Activated CD8-positive, alpha-beta memory T cell treated with anti-CD3 and anti-CD28 coated beads for 36 hours (primary cell): Measurements from ENCODE around the gene CEP128. TPM values are rescaled to one million over a fixed set of nuclear protein-coding genes. Genes with fewer than 3 reads are reported as not detected.

Experiments
- CTCF ChIA-PET: fragments of 350-600 bp; sonication (Branson Sonifier 250); formaldehyde crosslinking; loops from one replicate; lab custom pipeline; 2021; ENCODE audit warnings: antibody characterized with exemption; lab: Charles Lee
- POLR2A ChIA-PET: fragments of 350-600 bp; sonication (Branson Sonifier 250); formaldehyde crosslinking; loops from one replicate; lab custom pipeline; 2021; ENCODE audit warnings: antibody characterized with exemption; lab: Charles Lee
- total RNA-seq, 2 experiments: library from RNA; stranded (reverse); gene quantifications; one replicate each; pipeline ENCODE4 v1.2.3, GENCODE V29; 2021

CEP128 gene
- total RNA-seq, 2 experiments from 2014 or later: 18.0 to 19.7 TPM

DNA sequence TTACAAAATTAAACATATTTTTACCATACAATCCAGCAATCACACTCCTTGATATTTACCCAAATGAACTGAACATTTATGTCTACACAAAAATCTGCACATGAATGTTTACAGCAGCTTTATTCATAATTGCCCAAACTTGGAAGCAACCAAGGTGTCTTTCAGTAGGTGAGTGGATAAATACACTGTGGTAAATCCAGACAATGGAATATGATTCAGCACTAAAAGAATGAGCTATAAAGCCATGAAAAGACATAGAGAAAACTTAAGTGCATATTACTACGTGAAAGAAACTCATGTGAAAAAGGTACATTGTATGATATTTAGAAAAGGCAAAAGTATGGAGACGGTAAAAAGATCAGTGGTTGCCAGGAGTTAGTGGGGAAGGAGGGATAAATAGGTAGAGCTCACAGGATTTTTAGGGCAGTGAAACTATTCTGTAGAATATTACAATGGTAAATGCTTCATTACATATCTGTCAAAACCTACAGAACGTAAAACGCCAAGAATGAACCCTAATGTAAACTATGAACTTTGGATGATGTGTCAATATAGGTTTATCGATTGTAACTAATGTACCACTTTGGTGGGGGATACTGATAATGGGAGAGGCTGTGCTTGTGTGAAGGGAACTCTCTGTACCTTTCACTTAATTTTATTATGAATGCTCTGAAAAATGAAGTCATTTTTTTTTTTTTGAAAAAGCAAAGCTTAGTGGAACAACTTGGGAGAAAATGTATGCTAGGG is 295.7 kb downstream of the CEP128 start:
- CTCF ChIA-PET: no interaction called here

GRCh38 chr14:80644826-80645225 is 296.7 kb downstream of the CEP128 start:
- ChIA-PET POLR2A (no interaction called here), CTCF (no interaction called here)

More for the DNA sequence above, 295.7 kb downstream of the CEP128 start:
- POLR2A ChIA-PET: no interaction called here

DNA sequence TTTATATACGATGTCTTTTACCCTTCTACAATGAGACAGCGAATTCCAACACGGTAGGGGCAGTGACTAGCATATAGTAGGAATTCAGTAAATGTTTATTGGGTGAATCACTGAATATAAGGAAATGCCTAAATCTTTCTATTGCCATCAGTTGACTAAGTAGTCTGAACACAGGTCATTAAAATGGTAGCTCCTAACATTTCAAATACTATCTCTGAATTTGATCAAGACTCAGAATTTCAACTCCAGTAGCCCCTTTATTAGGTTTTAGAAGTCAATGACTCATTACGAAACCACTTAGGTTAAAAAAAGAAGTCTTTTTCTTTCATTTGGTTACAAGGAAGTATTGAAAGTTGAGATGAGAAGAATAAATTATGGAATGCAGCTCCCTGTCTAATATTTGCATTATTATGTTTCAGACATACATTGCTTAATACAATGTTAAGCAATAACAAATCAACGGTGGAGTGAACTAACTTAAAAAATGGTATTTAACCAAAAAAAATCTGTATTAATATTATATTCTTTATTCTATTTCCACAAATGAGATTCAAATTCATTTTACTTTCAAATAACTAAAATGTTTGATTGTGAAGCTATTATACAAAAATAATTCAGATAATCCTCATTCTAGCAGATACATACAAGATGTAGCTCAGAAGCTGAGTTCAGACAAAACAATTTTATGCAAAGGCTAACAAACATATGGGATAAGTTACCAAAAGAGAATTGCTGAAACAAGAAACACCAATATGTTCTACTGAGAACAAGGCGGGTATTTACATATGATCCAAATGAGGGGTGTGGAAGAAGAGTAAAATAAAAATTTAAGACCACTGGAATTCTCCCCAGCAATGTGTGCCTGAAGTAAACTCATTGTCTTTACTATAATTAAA is 302.7 kb downstream of the CEP128 start:
- POLR2A ChIA-PET: no interaction called here
- CTCF ChIA-PET: no interaction called here

DNA sequence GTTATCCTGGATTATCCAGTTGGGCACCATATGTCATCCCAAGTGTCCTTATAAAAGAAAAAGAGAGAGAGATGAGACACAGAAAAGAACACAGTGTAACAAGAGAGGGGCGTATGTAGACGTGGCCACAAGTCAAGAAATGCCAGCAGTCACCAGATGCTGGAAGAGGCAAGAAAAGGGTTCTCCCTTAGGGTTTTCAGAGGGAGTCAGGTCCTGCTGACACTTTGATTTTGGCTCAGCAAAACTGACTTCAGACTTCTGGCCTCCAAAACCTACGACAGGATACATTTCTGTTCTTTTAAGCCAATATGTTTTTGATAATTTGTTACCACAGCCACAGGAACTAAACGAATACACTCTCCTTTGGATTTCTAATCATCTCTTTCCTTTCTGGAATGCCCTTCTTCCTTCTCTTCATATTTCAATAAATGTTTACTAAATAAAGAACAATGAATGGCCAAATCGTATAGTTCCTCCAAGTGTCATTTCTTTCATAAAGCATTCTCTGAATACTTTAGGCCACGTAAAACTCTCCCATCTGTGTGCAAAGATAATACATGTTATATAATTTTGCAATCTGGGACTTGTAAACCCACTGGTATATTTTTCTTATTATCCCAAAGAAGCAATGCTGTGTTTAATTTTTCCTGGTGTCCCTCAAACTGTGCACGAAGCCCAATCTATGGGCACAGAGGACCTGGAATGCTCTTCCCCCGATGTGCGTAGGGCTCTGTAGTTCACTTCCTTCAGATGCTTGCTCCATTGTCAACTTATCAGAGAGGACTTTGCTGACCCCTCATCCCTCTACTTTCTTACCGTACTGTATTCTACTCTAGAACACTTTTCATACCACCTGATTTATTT is 303.6 kb downstream of the CEP128 start:
- ChIA-PET POLR2A (no interaction called here), CTCF (no interaction called here)

DNA sequence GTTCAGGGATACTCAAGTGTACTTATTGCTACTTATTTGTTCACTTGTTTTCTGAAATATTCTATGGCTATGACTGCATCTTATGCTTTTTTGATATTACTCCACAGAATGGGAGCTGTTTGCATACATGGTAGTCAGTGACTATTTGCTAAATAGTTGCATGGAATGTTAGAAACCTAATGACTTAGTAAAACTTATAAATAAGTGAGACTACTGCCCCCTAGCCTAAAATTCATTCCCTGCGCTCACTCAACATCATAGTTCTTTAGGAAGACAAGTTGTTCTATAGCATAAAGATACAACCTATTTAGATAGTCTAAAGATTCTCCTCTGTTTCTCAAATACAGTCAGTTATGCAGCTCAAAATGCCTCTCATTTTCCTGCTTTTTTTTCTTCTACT is 305.5 kb downstream of the CEP128 start:
- ChIA-PET CTCF (no interaction called here), POLR2A (no interaction called here)

GRCh38 chr14:80634106-80634758 is 307.3 kb downstream of the CEP128 start:
- ChIA-PET POLR2A (no interaction called here), CTCF (no interaction called here)

DNA sequence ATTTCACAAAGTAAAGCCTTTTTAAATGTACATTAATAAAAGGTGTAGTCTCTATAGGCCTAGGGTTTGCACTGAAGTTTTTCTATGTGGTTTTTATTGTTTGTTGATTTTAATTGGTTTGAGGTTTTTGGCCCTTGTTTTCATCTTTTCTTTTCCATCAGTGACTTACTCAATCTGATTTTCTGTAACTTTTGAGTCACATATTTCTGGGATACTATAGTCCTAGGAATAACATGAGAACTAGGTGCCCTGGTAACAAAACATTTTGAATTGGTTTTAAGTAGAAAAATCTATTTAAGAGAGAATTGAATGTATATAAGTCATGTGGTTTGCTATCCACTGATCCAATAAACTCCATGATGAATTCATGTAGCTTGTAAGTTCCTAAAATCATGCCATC is 311.9 kb downstream of the CEP128 start:
- ChIA-PET CTCF (no interaction called here), POLR2A (no interaction called here)

DNA sequence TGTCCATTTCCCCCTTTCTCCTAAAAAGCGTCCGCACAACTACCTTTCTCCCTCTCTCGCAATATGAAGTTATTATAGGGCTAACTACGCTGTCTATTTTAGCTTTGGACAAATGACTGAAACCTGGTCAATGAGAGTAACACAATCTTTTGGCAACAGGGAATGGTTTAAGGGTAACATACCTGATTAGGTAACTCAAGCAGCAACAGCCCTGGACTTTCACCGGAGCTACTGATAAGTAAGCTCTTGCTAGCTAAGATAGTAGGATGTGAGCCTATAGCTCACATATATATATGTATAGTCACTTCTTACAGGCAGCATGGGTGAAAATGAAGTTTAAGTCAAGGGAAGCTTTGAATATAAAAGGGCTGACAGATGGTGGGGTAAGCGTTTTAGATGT is 313.0 kb downstream of the CEP128 start:
- ChIA-PET CTCF (no interaction called here), POLR2A (no interaction called here)

GRCh38 chr14:80627745-80628144 is 313.8 kb downstream of the CEP128 start:
- POLR2A ChIA-PET: no interaction called here
- CTCF ChIA-PET: no interaction called here

DNA sequence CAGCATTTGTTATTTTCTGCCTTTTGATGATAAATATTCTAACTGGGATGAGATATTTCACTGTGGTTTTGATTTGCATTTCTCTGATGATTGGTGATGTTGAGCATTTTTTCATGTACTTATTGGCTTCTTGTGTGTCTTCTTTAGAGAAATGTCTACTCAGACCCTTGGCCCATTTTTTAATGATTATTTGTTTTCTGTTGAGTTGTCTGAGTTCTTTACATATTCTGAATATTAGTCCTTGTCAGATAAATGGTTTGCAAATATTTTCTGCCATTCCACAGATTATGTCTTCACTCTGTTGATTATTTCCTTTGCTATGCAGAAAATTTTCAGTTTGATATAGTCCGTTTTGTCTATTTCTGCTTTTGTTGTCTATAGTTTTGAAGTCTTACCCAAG is 317.0 kb downstream of the CEP128 start:
- ChIA-PET POLR2A (no interaction called here), CTCF (interaction anchor here (0.6 kb wide), 1 partner anchor 11 kb away, joined by 3 read pairs; no protein-coding TSS in a partner anchor)

- CTCF ChIA-PET: no interaction called here
- POLR2A ChIA-PET: interaction anchor here (0.8 kb wide), 1 partner anchor 164 kb away, joined by 3 read pairs; no protein-coding TSS in a partner anchor
Measured at GRCh38 chr14:80621701-80622100, 319.8 kb downstream of the CEP128 start.

DNA sequence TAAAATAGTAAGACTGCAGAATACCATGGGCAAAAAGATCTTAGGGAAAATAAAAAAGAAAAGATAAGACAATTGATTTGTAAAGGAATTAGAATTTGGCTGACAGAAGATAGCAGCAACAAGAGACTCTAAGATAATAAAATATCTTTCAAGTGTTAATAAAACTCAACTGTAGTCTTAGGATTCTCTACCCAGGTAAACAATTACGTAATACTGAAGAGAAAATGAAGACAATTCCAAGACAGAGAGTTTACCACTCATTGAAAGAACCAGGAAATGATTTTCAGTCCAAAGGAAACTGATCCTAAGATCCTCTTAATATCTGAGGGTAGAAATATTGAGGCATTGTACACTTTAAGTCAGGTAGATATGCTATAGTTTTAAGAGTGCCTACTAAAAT is 321.1 kb downstream of the CEP128 start:
- ChIA-PET POLR2A (no interaction called here), CTCF (no interaction called here)

DNA sequence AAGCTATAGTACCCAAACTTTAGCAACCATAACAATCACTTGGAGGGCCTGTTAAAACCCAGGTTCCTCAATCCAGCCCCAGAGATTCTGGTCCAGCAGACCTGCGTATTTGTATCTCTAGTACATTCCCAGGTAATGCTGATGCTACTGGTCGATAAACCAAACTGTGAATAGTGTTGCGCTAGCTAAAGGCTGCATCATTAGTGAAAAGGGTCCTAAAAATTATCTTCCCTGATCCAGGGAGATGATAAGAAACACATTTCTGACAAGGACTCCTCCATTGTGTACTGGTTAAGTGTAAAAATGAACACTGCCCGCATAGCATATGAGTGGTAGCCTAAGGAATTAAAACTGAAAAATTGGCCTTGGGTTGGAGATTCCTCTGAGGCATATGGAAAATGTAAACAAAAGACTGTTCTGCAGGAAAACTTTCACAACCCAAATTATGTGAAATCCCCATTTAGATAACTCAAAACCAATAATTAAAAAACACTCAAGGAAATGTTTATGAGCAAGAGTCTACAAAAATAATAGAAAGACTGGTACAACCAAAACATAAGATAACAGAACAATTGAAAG is 322.7 kb downstream of the CEP128 start:
- ChIA-PET CTCF (no interaction called here), POLR2A (no interaction called here)

DNA sequence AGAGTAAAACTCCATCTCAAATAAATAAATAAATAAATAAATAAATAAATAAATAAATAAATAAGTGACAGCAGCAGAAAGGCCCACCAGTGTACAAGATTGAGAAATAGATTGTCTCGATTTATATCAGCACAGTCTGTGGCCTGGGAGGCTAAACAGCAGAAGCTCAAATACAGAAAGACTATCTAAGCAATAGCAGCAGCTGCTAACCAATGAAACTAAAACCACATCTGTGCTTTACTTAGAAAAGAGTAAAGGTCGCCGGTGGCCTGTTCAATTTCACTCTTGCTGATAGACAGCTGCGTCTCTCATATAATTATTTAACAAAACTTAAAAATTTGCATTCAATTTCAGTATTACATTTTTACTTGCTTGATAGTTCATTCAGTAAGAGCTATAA is 325.7 kb downstream of the CEP128 start:
- ChIA-PET POLR2A (no interaction called here), CTCF (no interaction called here)

DNA sequence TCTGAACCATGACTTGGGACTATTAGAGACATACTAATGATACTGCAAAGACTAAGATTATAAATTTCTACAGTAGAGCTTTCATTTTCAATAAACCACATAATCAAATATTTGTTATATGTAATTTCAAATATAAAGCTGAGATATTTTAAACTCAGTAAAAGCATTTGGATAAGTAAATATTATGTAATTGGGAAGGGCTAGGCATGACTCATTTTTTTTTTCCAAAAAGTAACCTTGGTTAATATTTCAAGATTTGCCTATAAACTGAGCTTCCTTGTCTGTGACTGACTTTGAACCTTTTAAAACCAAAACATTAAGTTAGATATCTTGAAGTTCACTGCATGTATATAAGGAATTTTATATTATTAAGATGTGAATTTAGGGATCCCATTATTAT is 332.5 kb downstream of the CEP128 start:
- ChIA-PET POLR2A (no interaction called here), CTCF (no interaction called here)

- POLR2A ChIA-PET: no interaction called here
- CTCF ChIA-PET: no interaction called here
Measured at GRCh38 chr14:80608563-80608962, 333.0 kb downstream of the CEP128 start.

GRCh38 chr14:80607430-80608190 is 333.9 kb downstream of the CEP128 start:
- ChIA-PET POLR2A (no interaction called here), CTCF (no interaction called here)

- ChIA-PET CTCF (no interaction called here), POLR2A (no interaction called here)
Measured at GRCh38 chr14:80606347-80606772, 335.2 kb downstream of the CEP128 start.
